ENCODE data around the gene SCAF4. TPM values are rescaled to one million over a fixed set of nuclear protein-coding genes. Genes with fewer than 3 reads are reported as not detected.

The SCAF4 gene
- total and polyA plus RNA-seq, 2 of the 8 experiments (the other 6 are each of a cell fraction or from before 2014, with no cell fraction given) = 28.9 to 55.1 TPM

DNA sequence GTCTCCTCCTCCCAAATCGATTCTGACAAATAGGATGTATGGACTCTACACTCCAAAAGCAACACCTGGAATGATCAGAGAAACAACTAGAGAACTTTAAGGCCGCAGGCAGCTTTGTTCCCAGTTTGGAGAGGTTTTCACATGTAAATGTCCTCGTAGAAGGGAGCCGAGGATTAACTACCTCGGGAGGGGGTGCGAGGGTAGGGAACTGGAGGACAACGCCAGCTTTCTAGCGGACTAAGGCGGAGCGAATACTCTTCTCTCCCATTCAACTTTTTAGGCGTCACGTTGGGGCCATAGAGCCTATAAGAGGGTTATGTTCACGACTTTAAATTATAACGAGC lies 1.2 kb downstream of the SCAF4 start:
- no peak overlapping the region for H3K23ac ChIP-seq (ENCODE audit: insufficient read length)
- 0 out of 2 replicates have a peak, but pooled peaks have one; percentile 37 for TF ChIP-seq RBBP5 (IDR thresholded peaks at IDR 0.05; ENCODE audit: borderline replicate concordance, low read depth, low read length)
- TF ChIP-seq MAFK (IDR thresholded peaks at IDR 0.05; ENCODE audit: low read depth, low read length) = no peak
- no peak for TF ChIP-seq GTF2F1 (IDR thresholded peaks at IDR 0.05; ENCODE audit: borderline replicate concordance, low read depth, low read length)
- peak; percentile 81 for TF ChIP-seq NANOG (IDR thresholded peaks at IDR 0.05; ENCODE audit: insufficient read depth, low read depth, low read length, poor library complexity, severe bottlenecking)
- peak; percentile 79 for TF ChIP-seq POLR2AphosphoS5 (IDR thresholded peaks at IDR 0.05; ENCODE audit: low read depth, low read length)
- TF ChIP-seq SAP30 (IDR thresholded peaks at IDR 0.05; ENCODE audit: insufficient read depth, insufficient replicate concordance, low read length) = peak; percentile 26
- peak; percentile 95 for TF ChIP-seq TCF12 (IDR thresholded peaks at IDR 0.05; ENCODE audit: low read depth, low read length)
- TF ChIP-seq PHF8 (conservative IDR thresholded peaks at IDR 0.05; ENCODE audit: low read depth, low read length) = no peak
- TF ChIP-seq TAF1 (IDR thresholded peaks at IDR 0.05; ENCODE audit: low read depth, low read length) = peak; percentile 71; the same call in 1 of the 2 replicates
- peak; percentile 45 to 87 for TF ChIP-seq POLR2A (IDR thresholded peaks at IDR 0.05; ENCODE audit: control extremely low read depth in 1 of 2, low read depth in 2 of 2, low read length in 2 of 2)
- 0 out of 2 replicates have a peak, but pooled peaks have one; percentile 16 for TF ChIP-seq YY1 (IDR thresholded peaks at IDR 0.05; ENCODE audit: low read depth, low read length)
- TF ChIP-seq EZH2 (IDR thresholded peaks at IDR 0.05; ENCODE audit: low read depth, low read length, severe bottlenecking) = no peak
- TF ChIP-seq RXRA (IDR thresholded peaks at IDR 0.05; ENCODE audit: insufficient read depth, low read depth, low read length) = no peak
- peak; percentile 64 for TF ChIP-seq TBP (IDR thresholded peaks at IDR 0.05; ENCODE audit: low read depth, low read length)

More for the DNA sequence above, 1.2 kb downstream of the SCAF4 start:
- ChIA-PET POLR2A (ENCODE audit: partially characterized antibody) (interaction anchor here (0.6 to 3.1 kb wide), 15 partner anchors 8 to 172 kb away, joined by 3 to 17 read pairs (median 3); no protein-coding TSS in a partner anchor), CTCF (ENCODE audit: partially characterized antibody) (interaction anchor here (1.4 kb wide), 2 partner anchors 8 to 36 kb away, joined by 3 to 4 read pairs; no protein-coding TSS in a partner anchor)
- Histone ChIP-seq H2BK5ac (ENCODE audit: low read depth, low read length) (peak overlapping the region; percentile 54; the same call in 1 of the 2 replicates), H2BK120ac (replicated peaks; ENCODE audit: low read depth, low read length) (no peak overlapping the region), H3K36me3 (ENCODE audit: control insufficient read depth in 2 of 4, insufficient read depth in 4 of 4, low read length in 3 of 4) (peaks cover 0 to 4% (median 0%) of the 10 kb centered on the region in 4 experiments; a peak in 2 of 8 replicates), H3K18ac (ENCODE audit: extremely low read depth, low read length) (no peak overlapping the region), H3K23me2 (ENCODE audit: low read depth, low read length) (peaks cover 10% of the 10 kb centered on the region), H3K9me3 (ENCODE audit: insufficient read depth in 2 of 2, low read depth in 1 of 2, low read length in 1 of 2) (no peaks in the 10 kb centered on the region), H3K56ac (replicated peaks; ENCODE audit: insufficient read length, low read depth, low read length) (peak overlapping the region; percentile 20), H4K5ac (ENCODE audit: insufficient read length, low read depth, low read length) (no peak overlapping the region), H3K27ac (ENCODE audit: low read depth, low read length) (peak overlapping the region; percentile 31; the same call in 1 of the 2 replicates), H4K8ac (ENCODE audit: extremely low read depth, insufficient read depth, low read length) (no peak overlapping the region), H2BK15ac (ENCODE audit: low read length) (no peak overlapping the region), H3K14ac (ENCODE audit: insufficient read length) (no peak overlapping the region), H3K27me3 (replicated peaks in 1 of 4; ENCODE audit: control insufficient read depth in 3 of 4, extremely low read depth in 1 of 4, insufficient read depth in 3 of 4, low read length in 3 of 4) (no peaks in the 10 kb centered on the region), H2BK20ac (ENCODE audit: low read length) (no peak overlapping the region), H3K4me2 (ENCODE audit: insufficient read depth in 1 of 2, low read depth in 2 of 2, low read length in 2 of 2) (peak overlapping the region; percentile 67 to 73), H3K9ac (replicated peaks in 1 of 4; ENCODE audit: extremely low read depth in 1 of 4, low read depth in 3 of 4, low read length in 3 of 4) (peak overlapping the region; percentile 57 to 91 (median 79)), H2AFZ (ENCODE audit: low read length) (no peak overlapping the region), H4K20me1 (replicated peaks in 1 of 2; ENCODE audit: control insufficient read depth in 1 of 2, insufficient read depth in 2 of 2, low read length in 2 of 2) (peaks cover 24 to 25% of the 10 kb centered on the region in 2 experiments), H4K91ac (replicated peaks; ENCODE audit: insufficient read length, low read length) (peak overlapping the region; percentile 47), H3K79me1 (ENCODE audit: low read depth, low read length) (peaks cover 2% of the 10 kb centered on the region; the same call in 1 of the 2 replicates), H3K4me1 (replicated peaks in 1 of 4; ENCODE audit: control insufficient read depth in 3 of 4, insufficient read depth in 4 of 4, low read length in 3 of 4) (peaks cover 12 to 17% (median 14%) of the 10 kb centered on the region in 4 experiments), H3K4ac (replicated peaks; ENCODE audit: insufficient read length, low read depth, low read length) (no peak overlapping the region), H3K4me3 (ENCODE audit: extremely low read depth in 1 of 4, insufficient read depth in 2 of 4, low read depth in 3 of 4, low read length in 4 of 4) (peak overlapping the region; percentile 82 to 99 (median 90)), H3K79me2 (ENCODE audit: control insufficient read depth in 1 of 2, insufficient read depth in 2 of 2, low read length in 2 of 2) (peaks cover 34 to 65% of the 10 kb centered on the region in 2 experiments), H2AK5ac (ENCODE audit: low read depth, low read length) (no peak overlapping the region), H2BK12ac (ENCODE audit: low read depth, low read length) (no peak overlapping the region)
- DNase-seq (ENCODE audit: low read depth in 1 of 2, low spot score in 2 of 2) = peak; percentile 70 to 79
- WGBS, 2 experiments (ENCODE audit: extremely low coverage in 1 of 2, insufficient coverage in 1 of 2, insufficient read length in 1 of 2, insufficient replicate concordance in 2 of 2, low coverage in 1 of 2, low lambda C conversion rate in 2 of 2, missing lambda C conversion rate in 1 of 2) = 0% methylated on average over 14 of the region's 14 CpGs; no CpG with 5 or more reads in 1 of the 2 experiments
- peak; percentile 74 for FAIRE-seq
